NB4 (cell line): ENCODE measurements around the gene CFAP45.

Experiments used
- DNase-seq: peaks from one replicate; pipeline ENCODE4 v3.0.0; 2010; ENCODE audit warnings: low read depth
- H3K4me3 ChIP-seq: one replicate; pipeline ENCODE4 v1.5.1; 2011; ENCODE audit warnings: mild to moderate bottlenecking, low read depth, low read length, moderate library complexity
- MYC ChIP-seq: IDR thresholded peaks from 2 replicates; pipeline ENCODE4 v1.6.1; 2011; ENCODE audit warnings: low read depth, low read length
- POLR2A ChIP-seq: IDR thresholded peaks from 2 replicates; pipeline ENCODE4 v1.6.1; 2011; ENCODE audit warnings: mild to moderate bottlenecking; ENCODE audit not compliant: insufficient read length; ENCODE audit errors: extremely low read depth
- TF ChIP-seq, protein P1 (sequence below): IDR thresholded peaks from 2 replicates; pipeline ENCODE4 v1.6.1; 2011; ENCODE audit warnings: low read depth, low read length
- TF ChIP-seq, protein P2 (sequence below): IDR thresholded peaks from one replicate; pipeline ENCODE4 v1.5.1; 2012; ENCODE audit warnings: low read depth, low read length

CFAP45 gene

DNA sequence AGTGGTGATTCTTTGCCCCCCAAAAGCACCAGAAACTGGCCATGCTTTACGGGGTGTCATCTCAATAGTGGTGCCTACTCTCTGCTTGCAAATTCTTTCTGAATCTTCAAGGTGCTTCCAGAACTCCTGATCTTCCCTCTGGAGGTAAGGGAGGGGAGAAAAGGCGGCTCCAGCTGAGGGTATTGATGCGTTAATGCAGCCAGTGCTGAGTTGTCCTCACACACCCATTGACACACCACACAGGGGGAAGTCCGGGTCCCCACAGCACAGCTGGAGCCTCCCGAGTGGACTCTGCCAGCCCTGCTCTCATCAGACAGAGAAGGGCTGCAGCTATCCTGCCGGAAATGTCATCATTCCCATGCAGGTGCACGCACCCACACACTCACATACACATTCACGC is 38.7 kb downstream of the CFAP45 start:
- no peak for DNase-seq
- TF ChIP-seq, protein P1, sequence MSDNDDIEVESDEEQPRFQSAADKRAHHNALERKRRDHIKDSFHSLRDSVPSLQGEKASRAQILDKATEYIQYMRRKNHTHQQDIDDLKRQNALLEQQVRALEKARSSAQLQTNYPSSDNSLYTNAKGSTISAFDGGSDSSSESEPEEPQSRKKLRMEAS, result no peak
- TF ChIP-seq POLR2A (no peak), MYC (no peak)
- TF ChIP-seq, protein P2, sequence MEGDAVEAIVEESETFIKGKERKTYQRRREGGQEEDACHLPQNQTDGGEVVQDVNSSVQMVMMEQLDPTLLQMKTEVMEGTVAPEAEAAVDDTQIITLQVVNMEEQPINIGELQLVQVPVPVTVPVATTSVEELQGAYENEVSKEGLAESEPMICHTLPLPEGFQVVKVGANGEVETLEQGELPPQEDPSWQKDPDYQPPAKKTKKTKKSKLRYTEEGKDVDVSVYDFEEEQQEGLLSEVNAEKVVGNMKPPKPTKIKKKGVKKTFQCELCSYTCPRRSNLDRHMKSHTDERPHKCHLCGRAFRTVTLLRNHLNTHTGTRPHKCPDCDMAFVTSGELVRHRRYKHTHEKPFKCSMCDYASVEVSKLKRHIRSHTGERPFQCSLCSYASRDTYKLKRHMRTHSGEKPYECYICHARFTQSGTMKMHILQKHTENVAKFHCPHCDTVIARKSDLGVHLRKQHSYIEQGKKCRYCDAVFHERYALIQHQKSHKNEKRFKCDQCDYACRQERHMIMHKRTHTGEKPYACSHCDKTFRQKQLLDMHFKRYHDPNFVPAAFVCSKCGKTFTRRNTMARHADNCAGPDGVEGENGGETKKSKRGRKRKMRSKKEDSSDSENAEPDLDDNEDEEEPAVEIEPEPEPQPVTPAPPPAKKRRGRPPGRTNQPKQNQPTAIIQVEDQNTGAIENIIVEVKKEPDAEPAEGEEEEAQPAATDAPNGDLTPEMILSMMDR, result no peak
- H3K4me3 ChIP-seq, result no peak overlapping the region

DNA sequence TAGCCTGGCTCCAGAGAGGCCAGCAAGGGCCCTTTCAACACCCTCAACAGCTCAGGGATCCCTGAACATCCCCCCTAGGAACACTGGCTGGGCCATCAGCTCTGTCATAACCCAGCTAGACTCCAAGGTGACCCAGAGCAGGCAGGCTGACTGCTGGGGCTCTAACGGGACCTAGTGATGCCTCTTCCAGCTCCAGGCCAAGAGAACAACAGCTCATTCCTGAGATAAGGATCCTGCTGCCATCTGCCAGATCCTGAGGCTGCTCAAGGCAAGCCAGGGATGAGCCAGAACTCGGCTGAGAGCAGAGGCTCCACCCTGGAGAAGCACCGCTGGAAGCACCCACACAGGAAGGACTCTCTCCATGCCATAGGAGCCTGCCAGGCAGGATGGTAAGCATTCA is 39.5 kb downstream of the CFAP45 start:
- no peak for DNase-seq
- no peak overlapping the region for H3K4me3 ChIP-seq
- TF ChIP-seq POLR2A (no peak), MYC (no peak)
- TF ChIP-seq, protein P2, result no peak
- TF ChIP-seq, protein P1, result no peak

DNA sequence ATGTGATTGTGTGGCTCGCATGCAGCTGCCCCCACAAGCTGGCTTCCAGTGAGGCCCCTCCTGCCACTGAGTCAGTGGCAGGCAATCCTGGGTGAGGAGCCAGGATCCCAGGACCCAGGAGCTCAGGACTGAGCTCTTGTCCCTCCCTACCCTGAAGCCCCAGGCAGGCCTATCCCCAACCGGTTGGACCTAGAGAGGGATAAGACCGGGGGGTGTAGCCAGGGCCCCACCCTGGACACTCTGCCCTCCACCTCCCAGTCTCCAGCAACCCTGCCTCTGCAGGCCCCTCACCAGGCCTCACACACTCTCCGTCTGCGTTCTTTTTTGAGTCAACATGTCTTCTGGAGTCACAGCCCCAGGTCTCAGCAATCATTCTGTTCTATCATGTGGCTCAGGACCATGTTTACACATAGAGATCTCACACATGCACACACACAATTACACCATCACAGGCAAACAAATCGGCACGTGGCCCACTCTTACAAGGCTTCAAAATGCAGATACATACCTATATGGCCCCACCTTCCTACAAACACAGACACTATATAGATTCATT is 40.1 kb downstream of the CFAP45 start:
- no peak for TF ChIP-seq MYC
- TF ChIP-seq, protein P2, result no peak
- TF ChIP-seq POLR2A, result no peak
- TF ChIP-seq, protein P1, result no peak
- DNase-seq, result no peak
- H3K4me3 ChIP-seq, result no peak overlapping the region

DNA sequence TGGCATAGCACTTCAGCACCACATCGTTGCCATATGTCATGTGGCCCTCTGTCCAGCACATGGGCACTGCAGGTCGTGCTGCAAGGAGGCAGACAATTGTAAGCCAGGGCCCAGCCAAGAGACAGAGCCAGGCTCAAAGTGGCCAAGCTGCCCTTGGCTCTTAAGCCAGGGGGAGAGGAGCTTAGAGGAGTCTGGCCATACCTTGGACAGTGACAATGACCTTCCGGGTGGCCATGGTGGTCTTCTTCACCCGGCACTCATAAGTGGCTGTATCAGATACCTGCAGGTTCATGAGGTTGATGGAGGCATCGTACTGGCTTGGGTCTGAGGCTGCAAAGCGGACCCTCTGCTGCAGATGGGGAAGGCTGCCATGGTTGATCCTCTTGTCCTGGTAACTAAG is 42.1 kb downstream of the CFAP45 start:
- no peak for DNase-seq
- TF ChIP-seq MYC (no peak), POLR2A (no peak)
- TF ChIP-seq, protein P2, result no peak
- TF ChIP-seq, protein P1, result no peak
- H3K4me3 ChIP-seq, result no peak overlapping the region

DNA sequence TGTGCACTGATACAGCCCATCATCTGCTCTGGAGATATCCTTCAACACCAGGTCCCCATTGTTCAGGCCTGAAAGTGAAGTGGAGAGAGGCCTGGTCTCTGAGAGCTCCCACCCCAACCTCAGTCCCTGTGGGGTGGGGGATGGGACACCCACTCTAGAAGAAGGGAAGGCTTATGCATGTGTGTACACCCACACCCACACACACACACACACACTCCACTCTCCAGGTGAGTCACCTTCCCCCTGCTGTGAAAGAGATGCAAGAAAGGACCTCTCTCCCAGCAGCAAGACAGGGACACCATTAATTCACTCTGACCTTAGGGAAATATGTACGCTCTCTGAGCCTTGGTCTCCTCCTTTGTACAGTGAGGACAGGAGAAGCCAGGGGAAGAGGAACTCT is 43.4 kb downstream of the CFAP45 start:
- TF ChIP-seq, protein P2, result no peak
- TF ChIP-seq POLR2A, result no peak
- TF ChIP-seq, protein P1, result no peak
- no peak for TF ChIP-seq MYC
- no peak overlapping the region for H3K4me3 ChIP-seq

DNA sequence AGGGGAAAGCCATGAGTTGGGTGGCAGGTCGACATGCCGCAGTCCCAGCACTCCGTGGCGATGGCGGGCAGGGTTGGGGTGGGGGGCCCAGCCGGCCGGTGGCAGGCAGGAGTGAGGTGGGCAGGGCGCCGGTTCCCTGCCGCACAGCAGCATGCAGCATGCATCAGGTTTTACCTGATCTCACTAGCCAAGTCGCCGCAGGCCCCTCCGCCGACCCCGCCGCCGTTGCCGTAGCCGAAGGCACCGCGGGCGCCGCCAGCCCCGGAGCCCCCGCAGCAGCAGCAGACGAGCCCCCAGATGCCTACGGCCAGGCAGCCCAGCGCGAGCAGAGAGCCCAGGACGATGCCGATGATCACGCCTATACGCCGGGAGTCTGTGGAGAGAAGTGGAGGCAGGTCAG is 44.3 kb downstream of the CFAP45 start:
- TF ChIP-seq, protein P1, result no peak
- no peak for DNase-seq
- no peak overlapping the region for H3K4me3 ChIP-seq

More for the DNA sequence above, 43.4 kb downstream of the CFAP45 start:
- DNase-seq, result no peak
